ENCODE results near the gene AMD1.
A peak's percentile ranks its signal among the peaks of the same experiment; 100 is the strongest.
"Not testable (repeated sequence)": the region's sequence is repeated elsewhere in the genome, so short reads cannot be mapped to it uniquely, and the experiment has no call there.

The AMD1 gene

DNA sequence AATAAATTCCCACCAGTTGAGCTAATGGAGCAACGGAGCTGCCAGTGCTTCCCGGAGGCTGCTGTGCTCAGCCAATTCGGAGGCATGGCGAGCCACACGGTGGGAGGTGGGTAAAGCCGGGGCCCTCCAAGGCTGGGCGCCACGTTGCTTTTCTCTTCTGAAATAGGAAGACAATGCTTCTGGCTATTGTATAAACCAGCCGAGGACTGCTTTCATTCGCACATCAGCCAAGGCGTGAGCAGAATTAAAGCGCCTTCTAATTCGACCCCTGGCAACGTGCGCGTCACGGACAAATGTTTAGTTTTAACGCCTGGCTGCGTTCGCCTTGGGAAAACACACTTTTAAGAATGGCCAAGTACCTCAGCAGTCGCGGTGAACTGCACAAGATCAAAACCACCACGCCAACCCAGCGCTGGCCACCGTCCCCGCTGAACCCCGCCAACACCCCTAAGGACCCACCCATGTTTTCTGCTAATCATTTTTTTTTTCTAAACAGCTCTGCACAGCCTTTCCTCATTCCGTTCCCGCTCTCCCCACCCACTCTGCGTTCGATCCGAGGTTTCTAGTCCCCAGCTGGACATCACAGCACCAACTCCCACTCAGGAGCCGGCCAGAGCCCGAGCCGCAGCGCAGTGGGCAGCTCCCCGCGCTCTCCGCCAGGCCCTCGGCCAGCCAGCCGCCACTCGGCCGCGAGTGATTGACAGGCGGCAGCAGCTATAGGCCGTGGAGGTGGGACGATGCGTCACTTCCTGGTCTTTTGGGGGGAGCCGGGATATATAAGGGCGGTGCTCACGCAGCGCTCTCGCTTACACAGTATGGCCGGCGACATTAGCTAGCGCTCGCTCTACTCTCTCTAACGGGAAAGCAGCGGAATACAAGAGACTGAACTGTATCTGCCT lies at the start of gene AMD1:
AMD1 (plus strand) TSS at position 805 of the 899 bp plus-strand sequence. CDS start 321 bp downstream, outside the sequence.
- FAIRE-seq (no peak), DNase-seq (ENCODE audit: low spot score) (peak; percentile 96)

DNA sequence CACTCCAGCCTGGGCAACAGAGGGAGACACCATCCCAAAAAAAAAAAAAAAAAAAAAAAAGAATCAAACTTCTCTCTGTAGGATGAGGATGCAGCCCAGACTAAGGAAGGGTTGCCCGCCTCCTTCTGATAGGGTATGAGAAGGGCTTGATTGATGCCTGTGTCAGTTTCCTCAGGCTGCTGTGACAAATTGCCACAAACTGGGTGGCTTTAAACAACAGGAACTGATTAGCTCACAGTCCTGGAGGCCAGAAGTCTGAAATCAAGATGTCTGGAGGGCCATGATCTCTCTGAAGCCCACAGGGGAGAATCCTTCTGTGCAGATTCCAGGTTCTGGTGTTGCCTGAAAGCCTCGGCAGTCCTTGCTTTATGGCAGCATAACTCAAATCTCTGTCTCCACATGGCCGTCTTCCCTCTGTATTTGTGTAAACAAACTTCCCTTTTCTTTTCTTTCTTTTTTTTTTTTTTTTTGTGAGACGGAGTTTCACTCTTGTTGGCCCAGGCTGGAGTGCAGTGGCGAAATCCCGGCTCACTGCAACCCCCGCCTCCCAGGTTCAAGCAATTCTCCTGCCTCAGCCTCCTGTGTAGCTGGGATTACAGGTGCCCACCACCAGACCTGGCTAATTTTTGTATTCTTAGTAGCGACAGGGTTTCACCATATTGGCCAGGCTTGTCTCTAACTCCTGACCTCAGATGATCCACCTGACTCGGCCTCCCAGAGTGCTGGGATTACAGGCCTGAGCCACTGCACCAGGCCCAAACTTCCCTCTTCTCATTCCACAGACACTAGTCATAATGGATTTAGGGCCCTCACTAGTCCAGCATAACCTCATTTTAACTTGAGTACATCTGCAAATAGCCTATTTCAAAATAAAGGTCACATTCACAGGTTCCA lies 48.1 kb upstream of the AMD1 start:
- DNase-seq (ENCODE audit: low spot score) (no peak), FAIRE-seq (no peak)

DNA sequence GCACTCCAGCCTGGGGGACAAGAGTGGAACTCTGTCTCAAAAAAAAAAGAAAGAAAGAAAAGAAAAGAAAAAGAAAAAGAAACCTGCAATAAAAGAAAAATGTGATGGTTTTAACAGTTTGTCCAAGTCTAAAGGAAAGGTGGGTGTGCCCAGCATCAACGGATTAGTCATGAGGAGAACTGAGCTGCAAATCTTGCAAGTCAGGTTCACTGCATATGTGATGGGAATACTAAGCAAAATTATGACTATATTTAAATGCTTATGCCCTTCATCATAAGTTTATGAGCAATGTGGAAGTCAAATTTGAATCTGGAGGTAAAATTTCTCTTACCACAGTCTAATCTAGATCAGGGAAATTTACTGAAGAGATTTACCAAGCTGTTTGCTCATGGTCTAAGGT lies 46.2 kb upstream of the AMD1 start:
- DNase-seq (ENCODE audit: low spot score) (no peak), FAIRE-seq (no peak)

DNA sequence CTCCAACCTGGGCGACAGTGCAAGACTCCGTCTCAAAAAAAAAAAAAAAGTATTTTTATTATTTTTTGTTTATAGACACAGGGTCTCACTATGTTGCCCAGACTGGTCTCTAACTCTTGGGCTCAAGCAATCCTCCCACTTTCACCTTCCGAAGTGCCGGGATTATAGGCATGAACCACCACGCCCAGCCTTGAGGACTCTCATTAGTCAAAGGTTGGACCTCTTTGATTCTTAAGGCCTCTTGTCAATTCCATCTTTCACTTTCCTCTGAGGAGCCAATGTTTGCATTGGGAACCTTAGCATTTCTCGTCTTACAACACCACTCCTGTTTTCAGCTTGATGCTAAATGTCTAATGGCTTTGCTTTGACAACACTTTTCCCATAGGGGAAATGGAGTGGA lies 43.2 kb upstream of the AMD1 start:
- no peak for DNase-seq (ENCODE audit: low spot score)
- no peak for FAIRE-seq

DNA sequence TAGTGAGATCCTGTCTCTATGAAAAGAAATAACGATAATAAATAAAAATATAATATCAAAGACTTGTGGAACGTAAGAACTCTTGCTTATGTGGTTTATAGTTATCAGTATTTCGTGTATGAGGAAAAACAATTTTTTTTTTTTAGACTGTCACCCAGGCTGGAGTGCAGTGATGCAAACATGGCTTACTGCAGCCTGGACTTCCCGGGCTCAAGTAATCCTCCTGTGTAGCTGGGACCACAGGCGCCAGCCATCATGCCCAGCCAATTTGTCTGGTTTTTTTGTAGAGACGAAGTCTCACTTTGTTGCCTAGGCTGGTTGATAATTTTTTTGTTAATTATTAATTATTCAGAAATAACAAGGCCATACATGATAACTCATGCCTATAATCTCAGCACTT lies 40.8 kb upstream of the AMD1 start:
- FAIRE-seq (no peak), DNase-seq (ENCODE audit: low spot score) (no peak)

DNA sequence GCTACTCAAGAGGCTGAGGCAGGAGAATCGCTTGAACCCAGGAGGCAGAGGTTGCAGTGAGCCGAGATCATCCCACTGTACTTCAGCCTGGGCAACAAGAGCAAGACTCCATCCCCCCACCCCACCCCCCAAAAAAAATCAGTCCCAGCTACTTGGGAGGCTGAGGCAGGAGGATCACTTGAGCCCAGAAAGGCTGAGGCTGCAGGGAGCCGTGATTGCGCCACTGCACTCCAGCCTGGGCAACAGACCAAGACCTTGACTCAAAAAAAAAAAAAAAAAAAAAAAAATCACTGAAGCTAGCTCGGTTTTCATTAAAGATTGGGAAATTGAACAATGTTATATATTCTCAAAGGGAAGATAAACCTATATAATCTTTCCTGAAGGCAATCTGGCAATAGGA lies 38.8 kb upstream of the AMD1 start:
- not testable (repeated sequence) for DNase-seq (ENCODE audit: low spot score); FAIRE-seq

DNA sequence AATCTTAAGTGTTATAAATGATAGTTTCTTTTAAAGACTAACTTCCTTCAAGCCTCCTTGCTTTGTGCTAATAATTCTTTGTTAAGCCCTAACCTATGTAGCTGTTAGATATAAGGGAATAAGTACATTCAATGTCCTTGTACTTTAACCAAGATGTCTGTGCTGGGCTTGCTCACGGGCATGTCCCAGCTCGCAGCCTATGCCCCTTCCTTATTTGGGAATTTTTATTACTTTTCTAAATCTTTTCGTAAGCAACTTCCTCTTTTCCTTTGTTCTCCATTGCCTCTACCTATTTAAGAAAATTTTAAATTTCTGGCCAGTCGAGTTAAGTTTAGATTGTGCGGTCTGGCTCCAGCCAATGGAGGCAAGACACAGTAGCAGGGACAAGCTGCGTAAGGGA lies 33.3 kb upstream of the AMD1 start:
- DNase-seq (ENCODE audit: low spot score) (no peak), FAIRE-seq (no peak)

DNA sequence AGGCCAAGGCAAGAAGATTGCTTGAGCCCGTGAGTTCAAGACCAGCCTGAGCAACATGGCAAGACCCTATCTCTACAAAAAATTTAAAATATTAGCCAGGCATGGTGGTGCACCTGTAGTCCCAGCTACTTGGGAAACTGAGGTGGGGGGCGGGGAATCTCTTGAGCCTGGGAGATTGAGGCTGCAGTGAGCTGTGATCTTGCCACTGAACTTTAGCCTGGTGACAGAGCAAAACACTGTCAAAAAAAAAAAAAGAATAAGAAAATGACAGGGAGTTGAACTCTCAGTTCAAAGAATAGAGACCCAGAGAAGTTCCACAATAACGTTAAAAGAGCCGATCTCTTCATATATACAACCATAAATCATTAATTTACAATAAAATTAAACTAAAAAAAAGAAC lies 24.8 kb upstream of the AMD1 start:
- FAIRE-seq (no peak), DNase-seq (ENCODE audit: low spot score) (no peak)

DNA sequence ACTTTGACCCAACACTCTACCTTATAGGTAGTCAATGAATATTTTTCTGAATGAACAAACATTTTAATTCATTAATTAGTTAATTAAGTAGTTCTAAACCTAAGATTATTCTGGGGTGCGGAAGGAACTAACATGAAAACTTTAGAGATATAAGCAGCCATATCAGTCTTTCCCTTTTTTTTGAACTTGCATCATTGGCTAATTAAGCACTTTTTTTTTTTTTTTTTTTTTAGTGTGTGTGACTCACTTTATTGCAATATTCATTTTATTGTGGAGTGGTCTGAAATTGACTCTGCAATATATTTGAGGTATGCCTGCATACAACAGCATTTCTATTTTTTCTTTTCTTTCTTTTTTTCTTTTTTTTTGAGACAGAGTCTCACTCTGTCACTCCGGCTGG lies 21.8 kb upstream of the AMD1 start:
- no peak for DNase-seq (ENCODE audit: low spot score)
- no peak for FAIRE-seq

DNA sequence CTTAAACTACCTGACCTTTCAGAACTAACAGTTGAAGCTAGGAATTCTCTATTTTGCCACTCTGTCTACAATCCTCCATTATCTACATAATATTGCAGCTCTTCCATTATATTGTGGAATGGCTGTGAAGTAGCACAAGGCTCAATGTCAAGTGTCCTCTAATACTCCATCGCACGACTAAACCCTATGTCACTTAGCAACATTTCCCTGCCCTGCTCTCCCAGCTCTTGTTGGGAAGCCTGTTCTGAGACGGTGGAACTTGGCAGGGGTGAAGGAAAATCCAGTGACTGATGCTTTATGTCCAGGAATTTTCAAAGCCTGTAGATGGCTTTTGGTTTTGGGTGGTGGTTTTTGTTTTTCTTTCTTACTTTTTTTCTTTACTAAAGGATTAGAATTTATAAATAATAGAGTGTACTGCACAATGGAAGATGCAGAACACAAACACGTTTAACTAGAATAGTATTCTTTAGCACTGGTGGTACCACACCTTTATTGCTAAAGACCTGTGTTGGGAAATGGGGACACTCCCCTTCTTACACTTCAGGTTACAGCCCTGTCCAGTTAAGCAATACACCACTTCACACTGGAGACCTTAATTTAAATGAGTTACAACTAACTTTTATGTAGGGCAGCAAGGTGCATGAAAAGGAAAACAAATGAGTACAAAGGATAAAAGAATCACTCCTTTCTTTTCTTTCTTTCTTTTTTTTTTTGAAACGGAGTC lies 20.7 kb upstream of the AMD1 start:
- DNase-seq (ENCODE audit: low spot score) = no peak
- FAIRE-seq = no peak

DNA sequence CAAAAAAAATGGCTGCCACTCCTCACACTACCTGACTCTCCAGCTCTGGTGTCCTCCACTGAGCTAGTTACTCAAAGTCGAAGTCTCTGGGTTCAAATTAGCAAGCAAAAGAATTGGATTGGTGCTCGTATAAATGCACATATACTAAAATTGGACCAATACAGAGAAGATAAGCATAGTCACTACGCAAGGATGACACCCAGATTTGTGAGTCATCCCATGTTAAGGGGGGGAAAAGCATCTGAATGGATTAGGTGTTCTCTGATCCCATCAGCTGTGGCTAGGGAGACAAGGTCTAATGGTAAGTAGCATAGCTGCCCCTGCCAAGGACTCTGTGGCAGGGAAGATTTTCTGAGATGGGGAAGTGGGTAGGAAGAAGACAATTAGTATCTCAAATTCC lies 18.3 kb upstream of the AMD1 start:
- FAIRE-seq (no peak), DNase-seq (ENCODE audit: low spot score) (no peak)

DNA sequence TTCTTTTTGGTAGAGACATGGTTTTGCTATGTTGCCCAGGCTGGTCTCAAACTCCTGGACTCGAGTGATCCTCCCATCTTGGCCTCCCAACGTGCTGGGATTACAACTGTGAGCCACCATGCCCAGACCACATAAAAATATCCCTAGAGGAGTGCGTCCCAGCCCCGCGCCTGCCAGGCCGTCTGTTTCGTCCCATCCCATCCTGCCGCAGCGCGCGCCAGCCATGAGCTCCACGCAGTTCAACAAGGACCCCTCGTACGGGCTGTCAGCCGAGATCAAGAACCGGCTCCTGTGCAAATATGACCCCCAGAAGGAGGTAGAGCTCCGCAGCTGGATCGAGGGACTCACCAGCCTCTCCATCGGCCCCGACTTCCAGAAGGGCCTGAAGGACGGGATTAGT lies 16.6 kb upstream of the AMD1 start:
- no peak for DNase-seq (ENCODE audit: low spot score)
- no peak for FAIRE-seq

DNA sequence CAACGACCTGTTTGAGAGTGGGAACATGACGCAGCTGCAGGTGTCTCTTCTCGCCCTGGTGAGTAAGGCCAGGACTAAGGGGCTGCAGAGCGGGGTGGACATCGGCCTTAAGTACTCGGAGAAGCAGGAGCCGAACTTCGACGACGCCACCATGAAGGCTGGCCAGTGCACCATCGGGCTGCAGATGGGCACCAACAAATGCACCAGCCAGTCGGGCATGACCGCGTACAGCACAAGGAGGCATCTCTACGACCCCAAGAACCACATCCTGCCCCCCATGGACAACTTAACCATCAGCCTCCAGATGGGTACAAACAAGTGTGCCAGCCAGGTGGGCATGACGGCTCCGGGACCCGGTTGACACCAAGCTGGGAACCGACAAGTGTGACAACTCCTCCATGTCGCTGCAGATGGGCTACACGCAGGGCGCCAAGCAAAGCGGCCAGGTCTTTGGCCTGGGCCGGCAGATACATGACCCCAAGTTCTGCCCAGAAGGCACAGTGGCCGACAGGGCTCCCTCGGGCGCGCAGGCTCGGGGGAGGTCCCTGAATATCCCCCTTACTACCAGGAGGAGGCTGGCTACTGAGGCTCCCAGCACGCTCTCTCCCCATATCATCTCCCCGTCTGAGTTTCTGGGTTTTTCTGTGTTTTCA lies 15.9 kb upstream of the AMD1 start:
- DNase-seq (ENCODE audit: low spot score) = no peak
- no peak for FAIRE-seq

DNA sequence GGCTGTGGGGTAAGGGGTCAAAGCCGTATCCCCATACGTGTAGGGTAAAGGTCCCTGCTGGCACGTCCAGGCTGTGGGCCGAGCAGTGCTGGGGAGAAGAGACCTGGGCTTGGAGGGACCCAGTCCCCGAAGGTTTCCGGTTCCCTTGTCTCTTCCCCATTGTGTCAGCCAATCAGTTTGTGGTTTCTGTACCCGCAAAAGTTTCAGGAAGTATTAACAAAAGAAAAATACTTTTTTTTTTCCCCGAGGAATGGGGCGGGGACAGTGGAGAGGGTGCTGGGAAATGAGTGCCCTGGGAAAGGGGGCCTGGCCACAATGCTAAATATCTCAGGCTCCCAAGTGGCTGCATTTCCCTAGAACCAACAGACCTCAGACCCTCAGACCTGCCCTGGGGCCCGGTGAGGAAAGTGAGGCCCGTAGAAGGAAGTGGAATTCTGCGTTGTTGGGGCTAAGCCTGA lies 15.2 kb upstream of the AMD1 start:
- no peak for FAIRE-seq
- no peak for DNase-seq (ENCODE audit: low spot score)

DNA sequence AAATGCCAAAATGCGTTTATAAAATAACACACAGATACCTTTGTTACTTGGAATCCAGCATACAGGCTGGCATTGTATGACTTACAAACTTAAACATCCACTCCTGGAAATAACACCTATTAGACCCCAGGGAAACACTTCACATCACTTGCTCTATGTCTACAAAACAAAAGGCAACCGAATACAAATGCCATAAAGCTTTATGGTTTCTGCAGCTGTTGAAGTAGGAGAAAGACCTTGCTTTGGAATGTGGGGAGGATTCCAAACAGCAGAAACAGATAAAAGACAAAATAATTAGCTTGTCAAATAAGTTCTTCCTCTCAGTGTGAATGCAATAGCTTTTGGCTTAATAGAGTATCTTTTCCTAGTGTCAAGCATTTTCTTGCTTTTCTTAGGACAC lies 9.8 kb upstream of the AMD1 start:
- DNase-seq (ENCODE audit: low spot score) (no peak), FAIRE-seq (no peak)

DNA sequence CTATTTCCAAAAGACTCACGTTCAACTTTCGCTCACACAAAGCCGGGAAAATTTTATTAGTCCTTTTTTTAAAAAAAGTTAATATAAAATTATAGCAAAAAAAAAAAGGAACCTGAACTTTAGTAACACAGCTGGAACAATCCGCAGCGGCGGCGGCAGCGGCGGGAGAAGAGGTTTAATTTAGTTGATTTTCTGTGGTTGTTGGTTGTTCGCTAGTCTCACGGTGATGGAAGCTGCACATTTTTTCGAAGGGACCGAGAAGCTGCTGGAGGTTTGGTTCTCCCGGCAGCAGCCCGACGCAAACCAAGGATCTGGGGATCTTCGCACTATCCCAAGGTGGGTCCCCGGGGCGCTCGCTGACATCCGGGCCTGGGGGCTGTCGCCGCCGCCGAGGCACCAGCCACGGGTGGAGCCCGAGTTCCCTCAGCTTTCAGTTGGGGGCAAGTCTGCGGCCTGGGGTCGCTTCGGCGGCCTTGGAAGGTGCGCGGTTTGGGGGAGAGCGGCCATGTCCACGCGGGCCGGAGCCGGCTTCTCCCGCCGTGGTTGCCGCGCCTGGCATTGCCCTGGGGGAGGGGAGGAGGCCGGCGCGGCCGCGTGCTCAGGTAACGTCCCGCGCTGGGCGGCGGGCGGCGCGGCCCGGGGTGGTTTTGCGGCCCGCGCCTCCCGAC lies 429 bp downstream of the AMD1 start:
- FAIRE-seq (no peak), DNase-seq (ENCODE audit: low spot score) (peak; percentile 20)

DNA sequence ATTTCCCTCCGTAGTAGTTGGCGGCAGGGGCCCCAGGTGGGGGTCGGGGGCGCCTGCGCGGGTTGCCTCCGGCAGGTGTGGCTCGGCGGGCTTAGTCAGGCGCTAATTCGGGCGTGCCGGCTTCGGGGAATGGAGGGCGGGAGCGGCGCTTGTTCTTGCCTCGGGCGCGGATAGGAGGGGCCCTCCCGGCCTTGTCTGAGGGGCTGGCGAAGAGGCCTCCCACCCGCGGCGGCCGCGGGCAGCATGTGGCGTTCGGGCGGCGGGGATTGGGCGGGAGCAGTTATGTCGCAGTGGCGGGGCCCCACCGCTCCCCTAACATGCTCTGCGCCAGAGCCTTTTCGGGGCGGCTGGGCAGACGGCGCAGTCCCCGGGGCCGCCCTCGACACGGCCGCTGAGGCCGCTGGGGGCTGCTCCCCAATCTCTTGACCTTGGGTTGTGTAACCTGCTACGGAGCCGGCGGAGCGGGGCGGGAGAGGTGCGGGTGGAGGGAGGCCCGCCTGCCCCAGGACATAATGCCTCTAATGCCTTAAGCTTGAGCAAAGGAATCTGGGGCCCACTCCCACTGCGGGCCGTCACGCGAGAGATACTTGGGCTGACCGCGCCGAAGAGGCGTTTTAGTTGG lies 1.1 kb downstream of the AMD1 start:
- DNase-seq (ENCODE audit: low spot score) (peak; percentile 18), FAIRE-seq (no peak)

DNA sequence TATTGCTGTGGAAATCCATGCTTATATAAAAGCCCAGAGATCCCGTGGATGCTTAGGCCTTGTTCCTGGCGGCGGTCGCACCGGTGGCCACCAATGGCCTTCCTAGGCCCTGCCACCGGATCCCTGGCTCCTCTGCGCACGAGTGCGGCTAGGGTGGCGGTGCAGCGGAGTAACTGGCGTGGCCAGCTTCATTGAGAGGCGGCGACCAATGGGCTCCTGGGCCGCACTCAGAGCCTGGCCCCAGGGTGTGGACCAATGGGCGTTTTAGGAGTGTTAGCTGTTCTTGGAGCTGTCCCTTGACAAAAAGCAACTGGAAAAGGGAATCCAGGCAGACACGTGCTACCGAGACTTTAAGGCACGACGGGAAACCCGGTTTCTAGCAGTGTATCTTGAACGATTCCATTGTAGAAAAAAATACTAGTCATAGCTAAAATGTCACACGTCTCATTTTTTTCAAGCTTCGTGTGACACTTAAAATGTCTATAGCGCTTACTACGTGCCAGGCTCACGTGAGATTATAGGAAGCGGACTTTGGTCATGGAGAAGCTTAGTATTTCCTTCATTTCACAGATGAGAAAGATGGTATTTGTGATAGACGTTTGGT lies 1.7 kb downstream of the AMD1 start:
- no peak for FAIRE-seq
- peak; percentile 80 for DNase-seq (ENCODE audit: low spot score)

DNA sequence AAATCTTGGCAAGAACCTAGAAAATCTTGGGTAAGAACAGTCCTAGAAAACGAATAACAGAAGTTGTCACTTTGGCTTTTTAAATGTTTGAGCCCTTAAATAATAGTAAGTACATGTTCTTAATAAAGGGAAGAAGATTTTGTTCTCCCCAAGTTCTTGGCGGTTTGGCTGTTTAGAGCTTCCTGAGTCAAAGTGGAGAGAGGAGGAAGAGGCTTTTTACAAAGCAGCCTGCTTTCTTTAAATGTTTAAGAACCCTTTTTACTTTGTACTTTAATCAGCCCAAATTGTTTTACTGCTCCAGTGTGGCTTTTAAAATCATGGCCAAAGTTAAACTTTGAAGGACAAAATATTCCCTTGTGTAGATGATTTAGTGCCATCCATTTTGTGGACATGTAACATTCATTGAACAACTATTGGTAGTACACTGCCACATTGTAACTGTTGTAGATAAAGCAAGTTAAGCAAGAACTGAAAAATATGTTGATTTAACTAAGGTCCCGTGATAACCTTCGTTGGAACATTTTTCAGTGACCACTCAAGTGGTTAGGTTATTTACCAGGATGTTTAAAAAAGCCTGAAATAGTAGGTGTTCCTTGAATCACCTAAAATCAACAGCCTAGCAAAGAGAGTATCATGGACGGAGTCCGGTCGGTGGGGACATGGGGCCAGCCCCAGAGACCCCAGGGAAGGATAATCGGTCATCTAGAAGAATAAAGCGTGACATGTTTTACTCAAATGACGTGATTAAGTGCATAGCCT lies 2.4 kb downstream of the AMD1 start:
- DNase-seq (ENCODE audit: low spot score) = no peak
- no peak for FAIRE-seq

Measured in urothelium cell line (cell line).